ENCODE data around the gene SLC25A21.

SLC25A21 gene

DNA sequence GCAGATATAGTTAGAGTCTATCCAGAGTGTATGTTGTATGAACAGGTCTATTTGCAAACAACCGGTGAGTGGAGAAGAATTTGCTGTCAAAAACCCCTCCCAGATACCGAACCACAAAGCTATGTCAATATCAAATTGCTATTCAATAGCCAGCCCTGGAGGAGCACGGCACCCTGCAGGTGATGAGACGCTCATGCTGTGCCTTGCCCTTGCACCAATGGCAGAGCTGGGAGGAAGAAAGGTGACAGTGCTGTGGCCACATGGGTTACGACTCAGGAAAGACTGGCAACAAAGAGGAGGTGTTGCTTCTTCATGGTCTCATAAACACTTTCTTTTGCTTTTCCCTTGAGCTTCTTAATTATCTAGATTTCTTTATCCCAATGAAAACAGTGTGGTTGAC is 455.0 kb downstream of the SLC25A21 start:
- no peak for DNase-seq (ENCODE audit: extremely low read depth, insufficient read length)
- H3K4me3 ChIP-seq (replicated peaks; ENCODE audit: low read depth, low read length) = no peak overlapping the region
- H3K27me3 ChIP-seq (replicated peaks; ENCODE audit: control insufficient read depth, insufficient read depth, low read length) = no peaks in the 10 kb centered on the region; the same call in 1 of the 2 replicates
- H3K36me3 ChIP-seq (ENCODE audit: control insufficient read depth, insufficient read depth, low read length) = no peaks in the 10 kb centered on the region
- TF ChIP-seq, protein P1, sequence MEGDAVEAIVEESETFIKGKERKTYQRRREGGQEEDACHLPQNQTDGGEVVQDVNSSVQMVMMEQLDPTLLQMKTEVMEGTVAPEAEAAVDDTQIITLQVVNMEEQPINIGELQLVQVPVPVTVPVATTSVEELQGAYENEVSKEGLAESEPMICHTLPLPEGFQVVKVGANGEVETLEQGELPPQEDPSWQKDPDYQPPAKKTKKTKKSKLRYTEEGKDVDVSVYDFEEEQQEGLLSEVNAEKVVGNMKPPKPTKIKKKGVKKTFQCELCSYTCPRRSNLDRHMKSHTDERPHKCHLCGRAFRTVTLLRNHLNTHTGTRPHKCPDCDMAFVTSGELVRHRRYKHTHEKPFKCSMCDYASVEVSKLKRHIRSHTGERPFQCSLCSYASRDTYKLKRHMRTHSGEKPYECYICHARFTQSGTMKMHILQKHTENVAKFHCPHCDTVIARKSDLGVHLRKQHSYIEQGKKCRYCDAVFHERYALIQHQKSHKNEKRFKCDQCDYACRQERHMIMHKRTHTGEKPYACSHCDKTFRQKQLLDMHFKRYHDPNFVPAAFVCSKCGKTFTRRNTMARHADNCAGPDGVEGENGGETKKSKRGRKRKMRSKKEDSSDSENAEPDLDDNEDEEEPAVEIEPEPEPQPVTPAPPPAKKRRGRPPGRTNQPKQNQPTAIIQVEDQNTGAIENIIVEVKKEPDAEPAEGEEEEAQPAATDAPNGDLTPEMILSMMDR (IDR thresholded peaks at IDR 0.05; ENCODE audit: insufficient read depth, low read length, poor library complexity, severe bottlenecking) = no peak

DNA sequence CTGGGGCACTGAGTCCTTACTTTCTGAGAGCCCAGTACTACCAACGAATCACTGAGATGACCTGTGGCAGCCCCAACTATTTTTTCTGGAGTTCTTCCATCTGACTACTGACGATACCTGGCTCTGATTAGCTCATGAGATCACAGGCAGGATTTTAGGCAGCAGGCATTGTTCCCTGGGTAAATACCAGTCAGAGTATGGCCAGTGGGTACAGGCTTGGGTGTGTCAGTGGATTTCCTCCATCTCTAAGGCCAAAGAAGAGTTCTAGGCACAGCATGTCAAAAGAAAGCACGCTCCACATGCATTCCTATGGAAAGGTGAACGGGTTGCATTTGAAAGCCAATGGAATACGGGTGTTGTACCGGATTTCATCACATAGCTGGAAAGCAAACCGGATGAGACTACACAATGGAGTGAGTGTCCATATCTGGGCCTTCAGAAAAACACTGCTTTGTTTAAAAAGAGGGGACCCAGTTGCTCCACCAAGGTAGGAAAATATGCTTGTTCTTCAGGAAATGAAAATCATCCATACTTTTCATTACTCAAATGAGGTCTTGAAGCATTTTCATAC is 455.7 kb downstream of the SLC25A21 start:
- Histone ChIP-seq H3K4me3 (replicated peaks; ENCODE audit: low read depth, low read length) (no peak overlapping the region), H3K27me3 (replicated peaks; ENCODE audit: control insufficient read depth, insufficient read depth, low read length) (no peaks in the 10 kb centered on the region; the same call in 1 of the 2 replicates), H3K36me3 (ENCODE audit: control insufficient read depth, insufficient read depth, low read length) (no peaks in the 10 kb centered on the region)
- TF ChIP-seq, protein P1 (IDR thresholded peaks at IDR 0.05; ENCODE audit: insufficient read depth, low read length, poor library complexity, severe bottlenecking) = no peak
- DNase-seq (ENCODE audit: extremely low read depth, insufficient read length) = no peak

DNA sequence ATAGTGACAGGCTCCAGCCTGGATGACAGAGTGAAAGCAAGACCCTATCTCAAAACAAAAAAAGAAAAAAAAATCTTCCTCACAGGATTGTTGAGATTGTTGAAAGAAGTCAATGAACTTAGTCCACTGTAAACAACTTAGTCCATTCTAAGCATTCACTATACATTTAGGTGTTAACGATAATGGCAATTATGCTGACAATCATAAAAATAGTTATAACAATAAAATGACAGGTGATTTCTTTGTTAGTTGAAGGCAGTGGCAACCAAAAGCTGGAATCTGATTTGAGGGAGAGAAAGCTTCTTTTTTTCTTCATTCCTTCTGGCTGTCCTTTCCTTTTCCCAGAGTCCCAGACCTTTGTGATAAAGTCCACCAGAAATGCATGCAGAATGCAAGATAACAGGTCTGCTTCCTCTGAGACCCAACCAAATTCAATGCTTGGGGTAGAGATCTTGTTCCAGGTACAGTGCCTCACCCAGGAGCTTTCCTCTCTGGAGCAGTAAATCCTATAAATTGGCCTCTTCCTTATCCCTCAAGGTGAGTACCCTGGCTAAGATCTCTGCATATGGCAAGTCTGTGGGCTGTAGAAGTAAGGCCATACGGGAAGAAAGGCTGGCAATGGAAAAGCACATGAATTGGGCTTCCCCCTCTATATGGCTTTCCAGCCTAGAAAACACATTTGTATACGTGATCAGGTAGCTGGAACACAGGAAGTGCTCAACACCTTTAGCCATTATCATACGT is 458.3 kb downstream of the SLC25A21 start:
- H3K36me3 ChIP-seq (ENCODE audit: control insufficient read depth, insufficient read depth, low read length) = no peaks in the 10 kb centered on the region
- no peaks in the 10 kb centered on the region for H3K27me3 ChIP-seq (replicated peaks; ENCODE audit: control insufficient read depth, insufficient read depth, low read length)
- no peak overlapping the region for H3K4me3 ChIP-seq (replicated peaks; ENCODE audit: low read depth, low read length)
- TF ChIP-seq, protein P1 (IDR thresholded peaks at IDR 0.05; ENCODE audit: insufficient read depth, low read length, poor library complexity, severe bottlenecking) = no peak
- DNase-seq (ENCODE audit: extremely low read depth, insufficient read length) = no peak

DNA sequence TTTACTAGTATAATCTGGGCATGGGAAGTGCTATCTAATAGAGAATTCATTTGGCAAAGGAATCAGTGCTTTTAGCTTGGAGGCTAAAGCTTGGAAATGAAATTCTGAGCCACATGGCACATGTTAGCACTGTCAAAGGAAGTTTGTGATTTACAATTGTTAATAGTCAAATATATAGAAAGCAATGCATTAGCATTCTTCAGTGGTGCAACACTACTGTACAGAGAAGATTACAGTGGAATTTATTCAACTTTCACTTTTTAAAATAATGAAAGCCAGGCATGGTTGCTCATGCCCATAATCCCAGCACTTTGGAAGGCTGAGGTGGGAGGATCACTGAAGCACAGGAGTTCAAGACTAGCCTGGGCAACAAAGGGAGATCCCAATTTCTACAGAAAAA is 464.8 kb downstream of the SLC25A21 start:
- no peaks in the 10 kb centered on the region for H3K27me3 ChIP-seq (replicated peaks; ENCODE audit: control insufficient read depth, insufficient read depth, low read length)
- H3K4me3 ChIP-seq (replicated peaks; ENCODE audit: low read depth, low read length) = no peak overlapping the region
- no peak for DNase-seq (ENCODE audit: extremely low read depth, insufficient read length)
- TF ChIP-seq, protein P1 (IDR thresholded peaks at IDR 0.05; ENCODE audit: insufficient read depth, low read length, poor library complexity, severe bottlenecking) = no peak
- H3K36me3 ChIP-seq (ENCODE audit: control insufficient read depth, insufficient read depth, low read length) = no peaks in the 10 kb centered on the region

DNA sequence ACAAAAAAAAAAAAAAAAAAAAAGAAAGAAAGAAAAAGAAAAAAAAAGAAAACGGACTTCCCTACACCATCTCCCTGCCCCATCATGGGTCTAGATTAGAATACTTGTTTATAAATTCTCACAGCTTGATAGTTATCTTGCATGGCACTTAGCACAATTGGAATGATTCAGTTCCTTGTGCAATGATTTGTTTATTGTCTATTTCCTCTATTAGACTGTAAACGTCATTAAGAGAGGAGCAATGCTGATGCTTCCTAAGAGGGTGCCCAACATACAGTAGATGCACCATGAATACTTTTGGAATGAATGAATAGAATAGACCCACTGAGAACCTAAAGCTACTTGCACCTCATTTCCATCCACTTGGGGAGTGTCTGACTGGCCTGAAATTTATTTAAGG is 469.9 kb downstream of the SLC25A21 start:
- TF ChIP-seq, protein P1 (IDR thresholded peaks at IDR 0.05; ENCODE audit: insufficient read depth, low read length, poor library complexity, severe bottlenecking) = no peak
- no peak for DNase-seq (ENCODE audit: extremely low read depth, insufficient read length)
- Histone ChIP-seq H3K36me3 (ENCODE audit: control insufficient read depth, insufficient read depth, low read length) (no peaks in the 10 kb centered on the region), H3K27me3 (replicated peaks; ENCODE audit: control insufficient read depth, insufficient read depth, low read length) (no peaks in the 10 kb centered on the region), H3K4me3 (replicated peaks; ENCODE audit: low read depth, low read length) (no peak overlapping the region)
